KBM-7 (cell line): ENCODE measurements around the gene IFNGR2.
A peak's percentile ranks its signal among the peaks of the same experiment; 100 is the strongest.
"Not testable (repeated sequence)": the region's sequence is repeated elsewhere in the genome, so short reads cannot be mapped to it uniquely, and the experiment has no call there.

Experiments
- DNase-seq: peaks from one replicate; pipeline ENCODE4 v3.0.0-alpha.2; 2015
- in situ Hi-C: fragments of 300-500 bp; cut with MboI; formaldehyde crosslinking; loops from 2 replicates; pipeline ENCODE4 v1.14.3; 2020; ENCODE audit warnings: low sequenced_read_pairs, low pct_unique_long_range_greater_than_20kb, mixed read lengths

IFNGR2 gene

GRCh38 chr21:33374450-33375096 lies 28.6 kb upstream of the IFNGR2 start:
- peak; percentile 86 for DNase-seq
- in situ Hi-C loops, result no loop called here

- in situ Hi-C loops, result no loop called here
- DNase-seq, result no peak
These were observed 28.0 kb upstream of the IFNGR2 start for GRCh38 chr21:33375101-33375644.

GRCh38 chr21:33377221-33377920 lies 25.8 kb upstream of the IFNGR2 start:
- DNase-seq, result no peak
- in situ Hi-C loops, result no loop called here

- in situ Hi-C loops, result no loop called here
- no peak for DNase-seq
These were observed 25.1 kb upstream of the IFNGR2 start for GRCh38 chr21:33378081-33378480.

- in situ Hi-C loops, result not testable (repeated sequence)
- DNase-seq, result peak; percentile 77
These were observed 23.3 kb upstream of the IFNGR2 start for GRCh38 chr21:33379934-33380333.

GRCh38 chr21:33380483-33380998 lies 22.7 kb upstream of the IFNGR2 start:
- peak; percentile 86 for DNase-seq
- in situ Hi-C loops, result no loop called here

GRCh38 chr21:33381381-33381780 lies 21.8 kb upstream of the IFNGR2 start:
- in situ Hi-C loops, DNase-seq: not testable (repeated sequence)

- peak; percentile 69 for DNase-seq
- in situ Hi-C loops, result no loop called here
These were observed 19.9 kb upstream of the IFNGR2 start for GRCh38 chr21:33383056-33383888.

GRCh38 chr21:33384841-33385331 lies 18.3 kb upstream of the IFNGR2 start:
- in situ Hi-C loops, result no loop called here
- DNase-seq, result no peak

GRCh38 chr21:33386222-33386784 lies 16.9 kb upstream of the IFNGR2 start:
- in situ Hi-C loops, result no loop called here
- no peak for DNase-seq

GRCh38 chr21:33387294-33387693 lies 15.9 kb upstream of the IFNGR2 start:
- in situ Hi-C loops, result no loop called here
- DNase-seq, result no peak

- in situ Hi-C loops, result no loop called here
- peak; percentile 55 for DNase-seq
These were observed 15.0 kb upstream of the IFNGR2 start for GRCh38 chr21:33388188-33388587.

- no peak for DNase-seq
- in situ Hi-C loops, result no loop called here
These were observed 12.7 kb upstream of the IFNGR2 start for GRCh38 chr21:33390479-33390878.

- DNase-seq, result no peak
- in situ Hi-C loops, result no loop called here
These were observed 11.6 kb upstream of the IFNGR2 start for GRCh38 chr21:33391656-33392055.

- in situ Hi-C loops, result no loop called here
- DNase-seq, result no peak
These were observed 10.8 kb upstream of the IFNGR2 start for GRCh38 chr21:33392284-33392985.

- DNase-seq, result no peak
- in situ Hi-C loops, result no loop called here
These were observed 9.9 kb upstream of the IFNGR2 start for GRCh38 chr21:33393348-33393747.

GRCh38 chr21:33394260-33394659 lies 9.0 kb upstream of the IFNGR2 start:
- DNase-seq, result no peak
- in situ Hi-C loops, result no loop called here

- no peak for DNase-seq
- in situ Hi-C loops, result no loop called here
These were observed 7.3 kb upstream of the IFNGR2 start for GRCh38 chr21:33395891-33396331.
